Stimulated activated CD4-positive, alpha-beta T cell treated with anti-CD3 and anti-CD28 coated beads, Interleukin-4, amount 100 ng/mL, for 48 hours (primary cell): ENCODE results near the gene CCDC88C.

Experiments used
- DNase-seq, 2 donors: peaks; one replicate each; pipeline ENCODE4 v3.0.0-alpha.2; 2020; ENCODE audit warnings: low read depth in 2 of 2

Gene CCDC88C

DNA sequence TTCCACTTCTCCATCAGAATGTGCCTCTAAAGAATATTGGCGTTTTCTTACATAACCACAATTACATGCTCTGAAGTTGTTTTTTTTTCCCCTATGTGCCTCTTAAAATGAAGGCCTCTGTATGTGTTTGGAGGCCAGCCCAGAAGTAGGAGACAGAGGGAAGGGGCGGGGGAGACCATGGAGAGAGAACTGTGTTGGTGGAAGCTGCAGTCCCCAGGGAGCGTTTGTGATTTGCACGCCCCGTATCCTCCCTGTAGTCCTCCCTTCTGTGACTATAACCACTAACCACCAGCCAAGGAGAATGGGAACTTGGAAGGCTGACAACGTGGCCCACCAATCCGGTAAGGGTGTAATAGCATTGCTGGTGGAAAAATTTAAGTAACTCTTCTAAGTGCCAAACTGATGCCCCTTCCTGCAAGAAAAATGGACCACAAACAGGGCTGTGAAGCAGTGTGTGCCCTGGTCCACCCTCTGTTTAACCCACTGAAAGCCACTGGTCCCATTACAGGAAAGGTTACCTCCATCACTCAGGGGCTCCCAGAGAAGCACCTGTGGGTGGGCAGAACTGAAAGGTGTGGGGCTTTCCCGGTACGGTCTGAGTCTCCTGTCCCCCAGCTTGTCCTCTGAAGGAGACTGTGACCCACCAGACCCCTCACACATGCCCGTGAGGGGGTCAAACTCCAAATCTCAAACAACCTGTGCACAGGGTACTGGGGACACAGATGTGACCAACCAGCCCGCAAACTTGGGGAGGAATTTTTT, 36.8 kb downstream of the CCDC88C start:
- DNase-seq = no peak

DNA sequence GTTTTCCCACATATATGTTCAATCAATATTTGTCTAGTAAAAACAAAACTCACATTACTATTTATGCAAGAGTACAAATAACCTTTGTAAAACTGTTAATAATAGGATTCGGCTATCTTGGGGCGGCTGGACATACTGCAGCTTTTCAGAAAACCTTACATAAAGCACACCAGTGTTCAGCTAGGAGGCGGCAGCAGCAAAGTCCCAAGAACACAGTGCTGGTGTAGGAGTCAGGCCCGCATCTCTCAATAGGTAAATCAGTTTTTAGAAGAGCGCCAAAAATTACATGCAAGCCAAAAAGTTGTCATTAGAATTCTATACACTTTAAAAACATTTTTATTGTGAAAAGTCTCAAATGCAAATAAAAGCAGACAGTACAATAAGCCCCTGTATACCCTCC, 37.5 kb downstream of the CCDC88C start:
- no peak for DNase-seq

DNA sequence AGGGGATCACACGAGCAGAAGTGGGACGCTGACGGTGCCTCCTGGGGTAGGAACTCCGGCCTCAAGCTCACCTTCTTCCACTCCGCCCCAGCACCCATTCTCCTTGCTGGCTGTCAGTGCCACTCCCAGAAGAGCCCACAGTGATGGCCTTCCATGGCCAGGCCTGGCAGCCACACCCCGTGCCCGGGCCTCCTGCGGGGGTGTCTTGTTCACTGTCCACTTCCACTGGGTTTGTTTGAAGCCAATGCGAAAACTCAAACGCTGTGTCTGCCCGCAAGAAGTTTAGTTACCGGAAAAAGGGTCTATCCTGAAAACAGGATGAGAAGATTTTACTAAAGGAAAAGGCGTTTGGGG, 38.1 kb downstream of the CCDC88C start:
- DNase-seq = no peak

DNA sequence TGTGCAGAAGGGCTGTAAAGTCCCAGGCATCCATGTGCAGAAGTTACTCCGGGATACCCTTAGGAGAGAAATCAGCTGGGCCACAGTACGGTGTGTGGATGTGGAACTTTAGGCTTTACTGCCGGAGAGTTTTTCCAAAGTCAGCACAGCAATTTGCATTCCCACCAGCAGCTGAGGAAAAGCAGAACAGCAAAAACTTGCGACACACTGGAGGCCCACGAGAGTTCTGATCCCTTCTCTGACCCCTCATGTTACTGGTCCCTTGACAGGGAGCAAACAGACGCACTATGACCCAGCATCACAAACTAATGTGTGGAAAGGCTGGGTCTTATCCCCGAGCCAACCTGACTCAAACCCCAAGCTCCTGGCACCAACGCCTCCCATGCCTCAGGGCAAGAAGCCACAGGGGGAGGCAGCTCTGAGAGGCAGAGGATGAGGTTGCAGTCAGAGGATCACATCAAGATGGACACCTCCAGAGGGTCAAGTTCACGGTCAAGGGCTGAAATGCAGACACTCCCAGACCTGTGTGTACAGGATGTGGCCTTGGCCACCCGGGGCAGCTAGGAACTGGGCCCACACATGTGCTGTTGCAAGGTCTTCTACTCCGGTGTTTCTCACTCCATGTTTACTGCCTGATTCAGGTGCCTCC, 38.6 kb downstream of the CCDC88C start:
- no peak for DNase-seq

DNA sequence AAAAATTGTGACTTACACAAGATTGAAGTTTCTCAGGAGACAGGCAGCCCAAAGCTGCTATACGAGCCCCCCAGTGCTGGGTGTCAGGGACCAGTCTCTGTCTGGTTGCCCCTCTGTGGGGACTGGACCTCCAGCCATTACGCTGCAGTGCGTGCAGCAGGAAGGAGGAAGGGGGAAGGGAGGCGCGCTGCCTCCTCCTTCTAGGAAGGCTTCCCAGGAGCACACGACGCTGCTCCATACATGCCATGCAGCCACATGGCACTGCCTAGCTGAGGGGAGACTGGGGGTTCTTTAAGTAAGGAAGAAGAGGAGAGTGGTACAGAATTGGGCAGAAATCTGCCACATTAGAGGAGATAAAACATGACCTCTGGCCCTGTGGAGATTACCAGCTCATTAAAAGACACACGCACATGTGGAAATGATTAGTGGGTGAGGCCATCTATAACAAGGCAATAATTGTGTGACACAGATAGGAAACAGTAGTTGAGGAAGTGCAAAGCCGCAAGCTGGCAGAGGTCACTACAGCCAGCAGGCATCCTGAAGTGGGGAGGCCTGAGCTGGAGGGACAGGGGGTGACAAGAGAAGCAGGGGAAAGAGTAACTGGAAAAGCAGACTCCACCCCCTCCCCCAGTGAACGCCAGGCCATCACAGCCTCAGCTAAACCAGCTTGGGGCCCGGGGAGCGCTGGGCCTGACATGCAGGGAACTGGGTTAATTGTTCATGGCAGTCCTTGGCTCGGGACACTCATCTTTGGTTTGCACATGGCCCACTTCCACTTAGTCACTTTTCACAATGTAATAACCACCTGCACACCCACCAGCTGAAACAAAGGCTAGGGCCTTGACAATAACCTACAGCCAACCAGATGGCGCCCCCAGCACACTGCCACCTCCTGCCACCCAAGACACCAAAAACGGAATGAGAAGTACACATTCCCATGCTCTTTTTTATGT, 39.6 kb downstream of the CCDC88C start:
- no peak for DNase-seq

DNA sequence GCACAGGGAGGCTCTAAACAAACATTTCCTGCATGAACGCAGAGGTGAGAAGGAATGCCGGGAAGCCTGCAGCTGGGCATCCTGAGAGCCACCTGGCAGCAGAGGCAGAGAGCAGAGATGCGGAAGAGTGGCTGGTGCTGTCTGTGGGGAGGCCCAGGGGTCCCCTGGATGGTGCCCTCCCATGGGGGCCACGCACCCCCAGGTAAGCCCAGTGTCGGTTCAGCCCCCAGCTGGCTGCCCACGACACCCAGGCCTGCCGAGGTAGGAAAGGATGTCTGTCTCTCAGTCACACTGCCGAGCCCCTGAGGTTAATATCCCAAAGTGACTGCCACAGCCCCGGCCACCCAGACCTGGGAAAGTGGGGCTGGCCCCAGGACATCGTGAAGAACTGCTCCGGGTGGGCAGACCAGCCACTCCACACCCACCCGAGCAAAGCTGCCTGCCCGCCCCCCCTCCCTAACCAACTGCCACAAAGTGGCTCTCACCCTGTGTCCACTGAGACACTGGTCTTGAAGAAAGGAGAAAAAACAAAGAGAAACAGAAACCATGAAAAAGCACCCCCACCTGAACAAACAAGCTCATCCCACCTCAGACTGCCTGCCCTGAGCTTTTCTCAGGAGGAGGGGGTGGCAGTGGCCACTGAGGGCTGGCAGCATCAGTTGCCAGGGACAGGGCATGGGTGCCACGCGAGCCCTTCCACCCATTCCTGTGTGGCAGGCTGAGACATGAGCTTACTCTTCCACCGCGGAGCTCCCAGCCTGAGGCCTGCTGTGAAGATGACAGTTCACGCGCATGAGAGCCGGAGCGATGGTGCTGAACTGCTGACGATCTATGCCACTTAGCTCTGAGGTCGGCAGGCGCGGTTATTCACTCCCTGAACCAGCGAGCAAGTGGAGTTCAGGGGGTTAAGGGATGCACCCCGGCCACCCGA, 40.8 kb downstream of the CCDC88C start:
- no peak for DNase-seq

DNA sequence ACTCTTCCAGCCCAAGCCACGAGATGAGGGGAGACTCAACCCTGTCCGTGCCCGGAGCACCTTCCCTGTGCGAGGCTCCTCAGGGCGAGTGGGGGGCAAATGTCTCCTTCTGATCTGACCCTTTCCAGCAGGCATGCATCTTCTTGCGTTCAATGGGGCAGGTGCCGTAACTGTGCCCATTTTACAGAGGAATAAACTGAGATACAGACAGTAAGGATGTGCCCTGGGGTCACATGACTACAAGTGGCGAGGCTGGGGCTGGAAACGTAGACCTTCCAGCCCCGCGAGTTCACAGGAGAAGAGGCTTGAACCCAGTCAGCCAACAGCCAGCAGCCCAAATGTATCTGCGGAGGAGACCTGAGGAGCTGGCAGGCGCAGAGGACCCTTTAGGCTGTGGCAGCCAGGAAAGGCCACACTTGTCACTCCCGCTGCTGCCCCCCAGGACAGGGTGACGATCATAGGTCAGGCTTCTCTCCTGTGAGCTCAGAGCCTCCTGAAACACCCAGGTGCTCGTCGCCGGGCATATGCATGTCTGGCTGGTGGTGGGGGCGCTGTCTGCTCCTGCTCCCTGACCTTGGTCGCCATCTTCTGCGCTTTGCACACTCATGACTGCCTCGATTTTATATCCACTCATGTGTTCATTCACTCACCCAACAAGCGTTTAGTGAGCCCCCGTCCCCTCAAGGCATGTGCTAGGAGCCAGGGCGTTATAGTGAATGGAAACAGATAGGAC, 41.7 kb downstream of the CCDC88C start:
- no peak for DNase-seq

DNA sequence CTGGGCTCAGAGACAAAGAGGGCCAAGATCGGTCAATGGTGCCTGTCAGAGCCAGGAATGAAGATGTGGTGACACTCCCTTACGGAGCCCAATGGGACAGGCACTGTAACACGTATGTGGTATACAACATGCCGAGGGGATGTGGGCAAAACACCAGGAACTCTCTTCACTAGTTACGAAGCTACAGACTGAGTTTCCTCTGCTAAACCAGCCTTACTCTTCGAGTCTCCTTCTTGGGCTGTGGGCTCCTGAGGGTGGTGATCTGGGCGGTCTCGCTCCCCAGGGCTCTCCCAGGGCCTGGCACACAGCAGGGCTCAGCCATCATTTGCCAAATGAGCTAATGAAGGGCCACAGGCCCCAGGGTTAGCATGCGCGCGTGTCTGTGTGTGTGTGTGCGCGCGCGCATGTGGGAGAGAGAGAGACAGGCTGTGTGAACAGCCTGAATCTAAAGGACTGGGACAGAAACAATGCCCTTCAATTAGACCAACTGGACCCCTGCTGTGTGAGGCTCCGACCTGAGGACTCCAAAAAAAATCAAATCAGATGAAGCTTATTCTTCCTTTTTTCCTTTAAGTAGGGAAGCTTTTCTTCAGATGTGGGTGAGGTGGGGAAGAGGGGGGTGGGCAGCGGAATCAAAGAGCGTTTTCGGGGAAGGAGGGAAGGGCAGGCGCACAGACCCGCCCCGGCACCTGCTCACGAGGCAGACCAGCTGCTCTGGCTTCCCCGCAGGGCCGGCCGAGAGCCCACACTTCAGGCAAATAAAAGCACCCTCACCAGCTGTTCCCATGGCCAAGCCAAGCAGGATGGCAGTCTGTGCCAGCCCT, 42.5 kb downstream of the CCDC88C start:
- DNase-seq = no peak

DNA sequence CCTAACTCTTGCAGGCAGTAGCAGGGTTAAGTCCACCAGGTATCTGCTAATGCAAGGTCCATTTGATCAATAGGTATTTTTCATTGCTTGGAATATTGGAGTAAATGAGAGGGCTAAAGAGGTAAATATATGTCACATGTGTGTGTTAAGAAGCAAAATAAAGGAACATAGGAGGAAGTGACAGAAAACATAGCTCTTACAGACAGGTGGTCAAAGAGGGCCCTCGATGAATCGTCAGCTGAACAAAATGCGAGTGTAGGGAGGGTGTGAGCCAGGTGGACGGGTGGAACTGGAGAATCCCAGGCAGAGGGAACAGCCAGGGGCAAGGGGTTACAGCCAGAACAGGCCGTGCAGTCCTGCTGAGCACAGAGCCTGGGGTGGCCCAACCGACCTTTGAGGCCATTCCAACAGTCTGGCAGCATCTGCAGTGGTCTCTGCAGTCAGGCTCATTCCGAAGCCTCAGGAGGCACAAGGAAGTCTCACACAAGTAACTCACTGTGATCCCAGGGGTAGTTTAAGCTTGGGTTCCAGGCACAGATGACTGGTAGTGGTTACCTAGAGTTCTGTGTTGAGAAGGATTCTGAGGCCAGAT, 43.2 kb downstream of the CCDC88C start:
- DNase-seq = no peak

DNA sequence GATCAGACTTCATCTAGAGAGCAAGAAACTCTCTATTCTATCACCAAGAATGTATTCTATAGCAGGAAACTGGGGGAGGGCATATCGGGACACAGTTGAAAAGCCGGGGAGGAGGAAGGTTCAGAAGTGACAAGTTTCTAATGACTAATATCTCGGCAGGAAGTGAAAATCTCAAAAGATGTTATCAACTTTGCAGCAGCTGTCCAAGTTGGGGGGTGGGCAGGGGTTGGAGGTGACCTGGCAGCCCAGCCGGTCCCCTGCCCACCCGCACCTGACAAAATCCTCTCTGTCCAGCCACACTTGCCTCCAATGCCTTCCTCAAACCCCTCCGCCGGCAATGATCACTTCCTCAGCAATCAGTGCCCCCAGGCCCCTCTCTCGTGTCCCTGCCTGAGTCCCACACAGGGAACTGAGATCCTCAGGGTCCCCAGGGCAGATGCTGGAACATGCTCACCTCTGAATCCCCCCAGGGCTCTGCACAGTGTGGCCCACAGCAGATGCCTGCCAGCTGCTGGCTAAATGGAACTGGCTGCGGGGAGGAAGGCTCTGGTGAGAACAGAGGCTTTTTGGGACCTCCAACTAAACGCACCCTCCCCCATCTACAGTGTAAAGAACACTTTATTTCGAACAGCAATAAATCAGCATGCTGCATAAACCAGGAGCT, 43.9 kb downstream of the CCDC88C start:
- DNase-seq = no peak

DNA sequence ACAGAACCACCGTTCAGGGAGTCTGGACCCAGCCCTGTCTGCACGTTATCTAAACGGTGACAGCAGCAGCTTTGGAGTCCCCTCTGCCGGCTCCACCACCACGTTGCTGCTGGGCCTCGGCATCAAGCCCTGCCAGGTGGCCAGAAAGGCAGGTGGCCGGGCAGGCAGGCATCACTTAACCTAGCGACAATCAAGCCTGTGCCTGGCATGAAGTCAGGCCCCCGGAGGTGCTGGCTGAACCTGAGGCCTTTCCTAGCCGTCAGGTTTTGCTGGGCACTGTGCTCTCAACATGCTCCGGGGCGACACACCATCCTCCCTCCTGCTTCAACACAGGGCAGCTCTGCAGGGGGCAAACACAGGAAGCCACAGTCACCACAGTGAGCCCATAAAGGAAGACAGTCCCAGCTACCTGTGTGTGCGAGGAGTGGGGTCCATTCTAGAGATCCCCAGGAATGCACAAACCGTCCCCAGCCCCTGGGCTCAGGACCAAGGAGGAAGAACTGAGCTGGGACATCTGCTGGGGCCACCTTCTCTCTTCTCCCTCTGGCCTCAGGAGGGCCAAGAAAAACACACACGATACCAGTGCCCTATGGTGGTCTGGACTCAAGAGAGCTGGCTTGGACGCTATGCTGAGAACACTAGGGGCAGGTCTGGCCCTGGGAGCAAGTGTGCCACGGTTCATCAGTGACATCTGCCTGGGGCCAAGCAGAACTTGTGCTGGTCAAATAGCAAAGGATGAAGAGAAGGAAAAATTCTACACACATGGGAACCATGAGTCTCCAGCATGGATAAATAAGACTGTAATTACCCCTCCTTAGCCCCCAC, 44.7 kb downstream of the CCDC88C start:
- DNase-seq = no peak

DNA sequence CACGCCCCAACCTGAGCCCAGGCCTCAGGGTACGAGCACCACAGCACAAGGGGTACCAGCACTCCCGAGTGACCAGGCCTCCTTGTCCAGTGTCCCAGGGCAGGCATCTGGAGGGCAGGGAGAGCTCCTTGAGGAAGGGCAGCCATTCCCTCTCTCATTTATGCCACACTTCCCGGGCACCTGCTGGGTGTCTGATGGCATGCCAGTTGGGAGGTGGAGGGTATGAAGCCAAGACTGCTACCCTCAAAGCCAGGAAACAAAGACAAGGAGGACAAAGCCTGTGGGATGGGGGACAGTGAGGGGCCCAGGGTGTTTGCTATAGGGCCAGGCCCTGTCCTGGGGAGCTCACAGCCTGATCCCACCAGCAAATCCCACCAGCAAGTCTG, 45.6 kb downstream of the CCDC88C start:
- no peak for DNase-seq

DNA sequence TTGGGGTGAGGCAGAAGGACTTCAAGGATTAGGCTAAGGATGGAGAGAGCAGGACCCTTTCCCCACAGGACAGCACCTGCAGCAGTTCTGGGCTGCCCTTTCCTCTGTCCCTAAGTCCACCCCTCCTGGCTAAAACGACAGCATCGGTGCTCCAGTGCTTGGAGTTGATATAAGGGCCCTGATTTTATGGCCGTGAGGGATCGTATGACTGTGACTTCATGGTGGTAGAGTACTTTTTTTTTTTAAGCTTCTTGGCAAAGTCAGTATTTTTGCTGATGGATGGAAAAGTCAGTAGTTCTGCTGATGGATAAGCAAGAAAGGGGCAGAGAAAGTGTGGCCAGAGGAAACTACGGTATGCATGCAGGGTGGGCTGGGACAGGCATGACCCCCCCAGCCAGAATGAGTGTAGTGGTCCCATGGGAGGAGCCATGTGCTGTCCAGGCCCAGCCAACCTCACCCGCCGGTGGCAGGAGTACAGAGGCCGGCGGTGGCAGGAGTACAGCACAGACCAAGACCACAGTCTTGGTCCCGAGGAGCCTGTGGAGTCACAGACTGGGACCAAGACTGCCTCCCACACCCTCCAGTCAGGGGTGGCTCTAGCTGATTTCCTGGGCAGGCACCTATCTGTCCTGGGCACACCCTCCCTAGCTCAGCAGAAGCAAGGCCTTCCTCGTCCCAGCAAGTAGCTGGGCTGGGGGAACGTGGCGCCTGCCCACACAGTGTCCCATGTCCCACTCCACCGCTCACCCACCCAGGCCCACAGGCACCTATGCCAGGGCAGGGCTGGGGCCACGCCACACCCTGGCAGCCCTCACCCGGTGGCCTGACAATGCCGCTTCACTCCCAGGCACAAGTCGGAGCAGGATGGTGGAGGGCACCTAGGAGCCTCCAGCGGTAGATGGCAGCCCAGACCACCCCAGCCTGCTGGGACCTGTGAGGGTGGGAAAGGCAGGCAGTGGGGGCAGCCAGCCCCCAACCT, 46.3 kb downstream of the CCDC88C start:
- DNase-seq = no peak

DNA sequence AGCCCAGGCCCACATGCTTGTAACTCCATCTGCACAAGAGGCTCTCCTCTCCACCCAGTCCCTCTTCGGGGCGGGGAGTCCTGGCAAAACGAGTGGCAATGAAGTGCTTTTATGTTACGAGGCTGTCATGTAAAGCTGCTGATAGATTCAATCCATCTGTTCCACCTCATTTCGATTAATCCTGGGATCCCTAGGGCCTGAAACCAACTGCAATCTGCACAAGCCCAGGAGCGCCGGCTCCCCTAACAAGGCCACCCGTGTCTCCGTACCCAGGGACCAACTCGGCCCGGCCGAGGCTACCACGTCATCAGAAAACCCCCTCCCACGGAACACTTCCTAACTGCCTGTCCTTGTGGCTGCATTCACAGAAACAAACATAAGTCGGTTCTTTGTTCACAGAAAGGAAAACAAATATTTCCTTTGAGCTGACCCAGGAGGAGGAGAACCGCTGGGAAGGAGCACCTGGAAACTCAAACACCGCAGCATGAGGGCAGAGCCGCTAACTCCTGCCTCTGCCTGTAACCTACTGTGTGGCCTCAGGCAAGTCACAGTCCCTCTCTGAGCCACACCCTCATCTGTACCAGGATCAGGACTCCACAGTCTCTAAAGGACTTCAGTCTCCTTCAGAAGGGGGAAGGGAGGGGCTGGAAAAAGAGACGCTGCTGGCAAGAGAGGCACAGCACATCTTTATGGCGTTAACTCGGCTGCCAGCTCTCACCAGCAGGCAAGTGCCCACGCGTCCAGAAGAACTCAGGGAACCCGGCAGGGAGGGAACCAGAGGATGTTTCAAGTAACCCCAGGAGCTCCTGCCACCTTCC, 47.8 kb downstream of the CCDC88C start:
- no peak for DNase-seq

DNA sequence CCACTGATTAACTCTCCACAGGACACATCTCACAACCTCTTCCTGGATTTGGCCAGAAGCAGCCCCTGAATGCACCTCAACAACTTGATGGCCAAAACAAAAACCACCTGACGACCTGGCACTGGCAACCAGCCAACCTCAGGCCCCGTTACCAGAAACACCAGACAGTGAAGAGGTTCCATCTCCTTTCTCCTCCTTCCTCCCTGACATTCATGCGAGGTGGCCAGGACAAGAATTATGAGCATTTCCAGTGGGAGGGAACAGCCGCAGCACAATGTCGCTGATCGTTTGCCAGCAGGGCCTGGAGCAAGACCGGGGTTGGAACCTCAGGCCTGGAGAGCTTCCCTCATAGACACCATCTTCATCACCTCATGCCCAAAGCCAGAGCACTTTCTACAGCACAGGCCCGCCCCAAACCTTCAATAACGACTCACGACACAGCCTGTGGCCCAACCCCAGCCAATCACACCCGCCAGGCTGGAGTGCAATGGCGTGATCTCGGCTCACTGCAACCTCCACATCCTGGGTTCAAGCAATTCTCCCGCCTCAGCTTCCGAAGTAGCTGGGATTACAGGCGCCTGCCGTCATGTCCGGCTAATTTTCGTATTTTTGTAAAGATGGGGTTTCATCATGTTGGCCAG, 48.7 kb downstream of the CCDC88C start:
- DNase-seq = no peak
